Hepatic stellate cell (primary cell): ENCODE measurements around the gene HMX2.

ENCODE experiments used
- DNase-seq: peaks from one replicate; pipeline ENCODE4 v3.0.0; 2011; ENCODE audit warnings: low spot score

HMX2 gene

GRCh38 chr10:123139521-123140163 lies 8.3 kb upstream of the HMX2 start:
- DNase-seq = no peak

GRCh38 chr10:123140164-123140982 lies 7.6 kb upstream of the HMX2 start:
- no peak for DNase-seq

- no peak for DNase-seq
These were observed 6.9 kb upstream of the HMX2 start for GRCh38 chr10:123140983-123141390.

- DNase-seq = no peak
These were observed 5.9 kb upstream of the HMX2 start for GRCh38 chr10:123141791-123142700.

- DNase-seq = no peak
These were observed 5.2 kb upstream of the HMX2 start for GRCh38 chr10:123142701-123143161.

GRCh38 chr10:123143162-123143824 lies 4.6 kb upstream of the HMX2 start:
- no peak for DNase-seq

- no peak for DNase-seq
These were observed 4.1 kb upstream of the HMX2 start for GRCh38 chr10:123143825-123144168.

- no peak for DNase-seq
These were observed 3.0 kb upstream of the HMX2 start for GRCh38 chr10:123144697-123145541.

- DNase-seq = no peak
These were observed 2.4 kb upstream of the HMX2 start for GRCh38 chr10:123145542-123146012.

GRCh38 chr10:123146013-123146893 lies 1.7 kb upstream of the HMX2 start:
- DNase-seq = no peak

GRCh38 chr10:123146894-123147634 lies 872 bp upstream of the HMX2 start:
- DNase-seq = no peak

- DNase-seq = no peak
These were observed 652 bp downstream of the HMX2 start for GRCh38 chr10:123148414-123149161.

GRCh38 chr10:123149162-123149567 lies 1.2 kb downstream of the HMX2 start:
- no peak for DNase-seq

- no peak for DNase-seq
These were observed 1.8 kb downstream of the HMX2 start for GRCh38 chr10:123149568-123150270.

- no peak for DNase-seq
These were observed 2.5 kb downstream of the HMX2 start for GRCh38 chr10:123150271-123150985.

- no peak for DNase-seq
These were observed 3.2 kb downstream of the HMX2 start for GRCh38 chr10:123150986-123151736.
